Activated T-helper 1 cell treated with anti-CD3 and anti-CD28 coated beads, Interleukin-12 subunit alpha, Interleukin-12 subunit beta, Interleukin-2, Interleukin-4 antibody, amounts not matched to agents 30 ng/mL and 10 ng/mL and 1 ng/mL, durations not matched to agents 14 hours and 24 hours and 36 hours (primary cell): ENCODE data around the gene CNOT2. TPM values are rescaled to one million over a fixed set of nuclear protein-coding genes. Genes with fewer than 3 reads are reported as not detected.
A peak's percentile ranks its signal among the peaks of the same experiment; 100 is the strongest.
"Not testable (repeated sequence)": the region's sequence is repeated elsewhere in the genome, so short reads cannot be mapped to it uniquely, and the experiment has no call there.

Experiments used
- DNase-seq: peaks from one replicate; pipeline ENCODE4 v3.0.0; 2021; ENCODE audit warnings: low spot score
- H3K27ac Mint-ChIP-seq: one replicate; pipeline ENCODE4 v1.8.0; 2021; ENCODE audit warnings: mild to moderate bottlenecking, mixed read lengths
- H3K27me3 Mint-ChIP-seq: one replicate; pipeline ENCODE4 v1.8.0; 2022; ENCODE audit warnings: mild to moderate bottlenecking, moderate library complexity, mixed read lengths; ENCODE audit not compliant: insufficient read depth
- H3K36me3 Mint-ChIP-seq: one replicate; pipeline ENCODE4 v1.8.0; 2021; ENCODE audit warnings: low read depth, mixed read lengths
- H3K4me1 Mint-ChIP-seq: one replicate; pipeline ENCODE4 v1.8.0; 2021; ENCODE audit warnings: low read depth, mixed read lengths
- H3K4me3 Mint-ChIP-seq: one replicate; pipeline ENCODE4 v1.8.0; 2021; ENCODE audit warnings: mild to moderate bottlenecking, moderate library complexity, mixed read lengths
- H3K9me3 Mint-ChIP-seq: one replicate; pipeline ENCODE4 v1.8.0; 2021; ENCODE audit warnings: mixed read lengths
- intact Hi-C: fragments of 100-400 bp; cut with micrococcal nuclease; formaldehyde crosslinking; loops from one replicate; pipeline ENCODE4 v1.15.1; 2024
- total RNA-seq: library from RNA; stranded (reverse); gene quantifications from 2 replicates; pipeline ENCODE4 v1.2.3, GENCODE V29; 2022

CNOT2 gene
- total RNA-seq, 1 donor from 2014 or later = 69.0 TPM

DNA sequence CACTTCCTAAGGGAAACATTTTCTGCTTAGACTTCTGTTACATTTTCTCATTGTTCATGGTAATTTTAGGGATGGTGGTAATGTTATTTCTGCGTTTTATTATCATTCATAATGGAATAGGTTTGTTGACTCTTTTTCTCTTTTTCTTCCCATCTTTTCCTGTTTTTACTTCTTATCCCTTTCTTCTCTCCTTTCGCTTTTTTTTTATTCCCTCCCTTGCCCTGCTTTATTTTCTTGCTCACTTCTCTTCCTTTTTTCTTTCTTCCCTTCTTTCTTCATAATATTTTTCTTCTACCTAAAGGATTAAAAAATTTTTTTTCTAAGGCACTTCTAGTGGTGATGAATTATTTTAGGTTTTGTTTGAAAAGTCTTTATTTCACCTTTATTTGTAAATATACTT is 45.6 kb downstream of the CNOT2 start:
- Mint-ChIP-seq H3K4me3 (no peak overlapping the region), H3K9me3 (no peaks in the 10 kb centered on the region), H3K36me3 (peaks cover 25% of the 10 kb centered on the region), H3K27ac (peak overlapping the region; percentile 27), H3K27me3 (no peaks in the 10 kb centered on the region), H3K4me1 (peaks cover 6% of the 10 kb centered on the region)
- intact Hi-C loops = loop anchor here (5.0 kb wide), 1 partner anchor 47 kb away; the partner anchor contains the start of gene CNOT2
- no peak for DNase-seq

DNA sequence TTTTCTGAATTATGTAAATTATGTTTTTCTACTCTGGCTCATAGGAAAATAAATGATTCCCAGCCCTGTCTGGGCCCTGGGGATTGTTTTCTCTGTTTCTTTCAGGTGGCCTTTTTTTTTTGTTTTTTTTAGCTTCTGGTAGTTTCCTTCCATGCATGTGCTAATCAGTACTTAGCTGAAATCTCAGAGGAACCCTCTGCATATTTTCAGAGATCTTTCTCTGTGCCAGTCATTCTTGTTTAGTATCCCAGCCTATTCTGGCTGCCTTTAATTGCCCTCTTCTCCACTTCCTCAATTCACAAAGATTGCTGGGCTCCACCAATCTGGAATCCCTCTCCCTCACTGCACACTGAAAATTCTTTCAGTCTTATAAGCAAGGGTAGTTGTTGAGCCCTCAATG is 46.9 kb downstream of the CNOT2 start:
- Mint-ChIP-seq H3K4me1 (peaks cover 6% of the 10 kb centered on the region), H3K4me3 (no peak overlapping the region), H3K27me3 (no peaks in the 10 kb centered on the region), H3K27ac (no peak overlapping the region), H3K9me3 (no peaks in the 10 kb centered on the region), H3K36me3 (peaks cover 33% of the 10 kb centered on the region)
- DNase-seq = no peak
- intact Hi-C loops = no loop called here

DNA sequence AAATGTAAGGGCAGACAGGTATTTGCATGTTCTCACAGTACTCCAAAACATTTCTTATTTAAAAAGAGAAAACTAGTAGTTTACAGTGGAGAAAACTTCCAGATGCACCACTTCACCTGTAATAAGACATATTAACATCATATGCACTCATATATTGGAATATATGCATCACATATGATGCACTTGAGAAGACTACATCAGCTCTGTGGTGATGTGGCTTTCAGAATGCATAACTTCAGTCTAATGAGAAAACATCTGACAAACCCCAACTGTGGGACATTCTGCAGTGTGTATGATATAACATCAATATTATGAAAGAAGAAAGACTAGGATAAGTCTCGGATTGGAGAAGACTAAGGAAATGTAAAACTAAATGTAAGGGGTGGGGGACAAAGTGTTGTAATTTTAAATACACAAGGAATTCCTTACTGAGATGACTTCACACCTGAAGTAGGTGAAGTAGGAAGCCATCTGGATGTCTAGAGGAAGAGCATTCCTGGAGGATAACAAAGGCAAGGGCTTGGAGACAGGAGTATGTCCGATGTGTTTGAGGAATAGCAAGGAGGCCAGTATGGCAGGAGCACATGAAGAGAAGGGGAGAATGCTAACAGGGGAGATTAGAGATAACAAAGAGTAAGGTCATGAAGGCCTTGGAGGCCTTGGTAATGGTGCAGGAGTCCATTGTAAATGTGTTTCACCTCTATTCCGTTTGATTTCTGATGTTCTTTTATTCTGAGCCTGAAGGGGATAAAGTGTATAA is 49.0 kb downstream of the CNOT2 start:
- Mint-ChIP-seq H3K27ac (no peak overlapping the region), H3K4me3 (no peak overlapping the region), H3K9me3 (no peaks in the 10 kb centered on the region), H3K36me3 (peaks cover 25% of the 10 kb centered on the region), H3K27me3 (no peaks in the 10 kb centered on the region), H3K4me1 (peaks cover 6% of the 10 kb centered on the region)
- no peak for DNase-seq
- intact Hi-C loops = no loop called here

DNA sequence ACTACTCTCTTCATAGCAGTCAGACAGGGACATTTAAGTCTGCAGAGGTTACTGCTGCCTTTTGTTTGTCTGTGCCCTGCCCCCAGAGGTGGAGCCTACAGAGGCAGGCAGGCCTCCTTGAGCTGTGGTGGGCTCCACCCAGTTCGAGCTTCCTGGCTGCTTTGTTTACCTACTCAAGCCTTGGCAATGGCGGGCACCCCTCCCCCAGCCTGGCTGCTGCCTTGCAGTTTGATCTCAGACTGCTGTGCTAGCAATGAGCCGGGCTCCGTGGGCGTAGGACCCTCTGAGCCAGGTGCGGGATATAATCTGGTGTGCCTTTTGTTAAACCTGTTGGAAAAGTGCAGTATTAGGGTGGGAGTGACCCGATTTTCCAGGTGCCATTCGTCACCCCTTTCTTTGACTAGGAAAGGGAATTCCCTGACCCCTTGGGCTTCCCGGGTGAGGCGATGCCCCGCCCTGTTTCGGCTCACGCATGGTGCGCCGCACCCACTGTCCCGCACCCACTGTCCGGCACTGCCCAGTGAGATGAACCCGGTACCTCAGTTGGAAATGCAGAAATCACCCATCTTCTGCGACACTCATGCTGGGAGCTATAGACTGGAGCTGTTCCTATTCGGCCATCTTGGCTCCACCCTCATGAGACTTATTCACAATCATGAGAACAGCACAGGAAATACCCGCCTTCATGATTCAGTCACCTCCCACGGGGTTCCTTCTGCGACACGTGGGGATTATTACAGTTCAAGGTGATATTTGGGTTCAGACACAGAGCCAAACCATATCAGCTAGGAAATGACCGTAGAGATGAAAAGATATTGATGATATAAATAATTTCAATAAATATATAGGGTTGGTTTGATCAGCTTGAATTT is 61.7 kb downstream of the CNOT2 start:
- H3K27me3 Mint-ChIP-seq, DNase-seq, H3K9me3 Mint-ChIP-seq: not testable (repeated sequence)
- H3K27ac Mint-ChIP-seq = peak overlapping the region; percentile 71
- peak overlapping the region; percentile 26 for H3K4me3 Mint-ChIP-seq
- intact Hi-C loops = loop anchor here (5.0 kb wide), 1 partner anchor 63 kb away; the partner anchor contains the start of gene CNOT2
- peaks cover 24% of the 10 kb centered on the region for H3K36me3 Mint-ChIP-seq
- peaks cover 28% of the 10 kb centered on the region for H3K4me1 Mint-ChIP-seq

DNA sequence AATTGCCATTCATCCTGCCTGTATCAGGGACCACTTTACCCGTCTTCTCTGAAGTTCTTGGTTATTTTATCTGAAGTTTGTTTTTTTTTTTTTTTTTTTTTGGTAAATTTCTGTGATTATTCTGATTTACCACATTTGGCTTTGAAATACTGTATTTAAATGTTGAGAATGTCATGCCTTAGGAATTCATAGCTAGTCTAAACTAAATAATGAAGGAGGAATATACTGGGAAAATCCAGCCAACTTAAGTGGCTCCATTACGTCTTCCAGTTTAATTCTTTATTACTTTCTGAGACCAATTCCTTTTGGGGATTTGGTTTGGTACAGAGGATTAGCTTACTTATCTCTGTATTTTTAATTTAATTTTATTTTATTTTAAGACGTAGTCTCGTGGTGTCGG is 62.6 kb downstream of the CNOT2 start:
- DNase-seq = no peak
- Mint-ChIP-seq H3K27ac (no peak overlapping the region), H3K4me1 (peaks cover 28% of the 10 kb centered on the region), H3K9me3 (peaks cover 5% of the 10 kb centered on the region), H3K4me3 (no peak overlapping the region), H3K27me3 (no peaks in the 10 kb centered on the region), H3K36me3 (peaks cover 28% of the 10 kb centered on the region)
- intact Hi-C loops = loop anchor here (5.0 kb wide), 1 partner anchor 63 kb away; the partner anchor contains the start of gene CNOT2

DNA sequence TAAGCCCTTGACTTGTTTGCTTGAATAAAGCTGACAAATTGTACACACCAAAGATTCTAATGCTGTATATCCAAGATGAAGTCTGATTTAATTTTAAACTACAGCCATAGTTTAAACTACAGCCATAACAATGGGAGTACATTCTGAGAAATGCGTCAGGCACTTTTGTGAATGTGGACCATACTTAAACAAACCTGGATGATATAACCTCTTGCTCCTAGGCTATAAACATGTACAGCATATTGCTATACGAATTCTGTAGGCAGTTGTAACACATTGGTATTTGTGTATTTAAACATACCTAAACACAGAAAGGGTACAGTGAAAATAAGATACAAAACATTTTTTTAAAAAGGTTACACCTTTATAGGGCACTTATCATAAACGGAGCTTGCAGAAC is 63.4 kb downstream of the CNOT2 start:
- peaks cover 5% of the 10 kb centered on the region for H3K9me3 Mint-ChIP-seq
- H3K27me3 Mint-ChIP-seq = no peaks in the 10 kb centered on the region
- no peak for DNase-seq
- peaks cover 28% of the 10 kb centered on the region for H3K4me1 Mint-ChIP-seq
- intact Hi-C loops = loop anchor here (5.0 kb wide), 1 partner anchor 64 kb away; the partner anchor contains the start of gene CNOT2
- peaks cover 27% of the 10 kb centered on the region for H3K36me3 Mint-ChIP-seq
- H3K4me3 Mint-ChIP-seq = no peak overlapping the region
- H3K27ac Mint-ChIP-seq = no peak overlapping the region

DNA sequence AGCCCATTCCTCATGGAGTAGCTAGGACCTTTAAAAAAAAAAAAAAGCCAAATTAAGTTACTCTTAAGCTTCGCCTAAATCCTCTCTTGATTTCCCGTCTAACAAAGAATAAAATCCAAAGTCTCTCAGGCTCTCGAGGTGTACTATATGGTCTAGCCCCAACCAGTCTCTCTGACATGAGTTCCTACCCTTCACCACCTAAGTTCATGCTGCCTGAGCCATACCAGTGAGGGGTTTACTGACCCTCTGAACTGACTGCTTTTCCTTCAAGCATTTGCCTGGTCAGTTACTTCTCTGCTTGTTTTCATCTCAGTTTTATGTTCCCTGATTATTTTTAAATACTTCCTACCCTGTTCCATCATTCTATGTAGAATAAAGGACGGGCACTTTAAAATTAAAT is 64.6 kb downstream of the CNOT2 start:
- H3K27me3 Mint-ChIP-seq = no peaks in the 10 kb centered on the region
- H3K27ac Mint-ChIP-seq = no peak overlapping the region

DNA sequence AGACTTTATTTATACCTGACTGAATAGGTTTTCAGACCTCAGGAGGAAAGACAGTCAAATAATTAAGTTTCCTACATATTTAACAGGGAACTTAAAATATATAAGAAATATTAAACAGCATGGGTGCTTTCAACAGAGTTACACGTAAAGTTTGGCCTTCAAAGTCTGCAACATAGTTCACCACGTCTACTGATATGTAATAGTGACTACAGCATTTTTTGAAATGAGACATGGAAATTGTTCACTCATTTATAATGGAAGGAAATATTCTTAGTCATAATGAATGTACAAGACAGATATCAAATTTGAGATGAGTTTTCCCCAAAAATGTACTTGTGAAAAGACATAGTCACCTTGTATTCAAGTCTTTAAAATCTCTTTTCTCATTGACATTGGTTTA is 66.1 kb downstream of the CNOT2 start:
- peaks cover 18% of the 10 kb centered on the region for H3K36me3 Mint-ChIP-seq
- peaks cover 22% of the 10 kb centered on the region for H3K4me1 Mint-ChIP-seq
- H3K27me3 Mint-ChIP-seq = no peaks in the 10 kb centered on the region
- no peak for DNase-seq
- H3K9me3 Mint-ChIP-seq = no peaks in the 10 kb centered on the region
- H3K27ac Mint-ChIP-seq = no peak overlapping the region
- no peak overlapping the region for H3K4me3 Mint-ChIP-seq
- intact Hi-C loops = loop anchor here (5.0 kb wide), 1 partner anchor 67 kb away; the partner anchor contains the start of gene CNOT2

More for the DNA sequence above, 64.6 kb downstream of the CNOT2 start:
- Mint-ChIP-seq H3K9me3 (peaks cover 5% of the 10 kb centered on the region), H3K36me3 (peaks cover 28% of the 10 kb centered on the region), H3K4me3 (no peak overlapping the region), H3K4me1 (peaks cover 28% of the 10 kb centered on the region)
- intact Hi-C loops = loop anchor here (5.0 kb wide), 1 partner anchor 66 kb away; the partner anchor contains the start of gene CNOT2
- no peak for DNase-seq

DNA sequence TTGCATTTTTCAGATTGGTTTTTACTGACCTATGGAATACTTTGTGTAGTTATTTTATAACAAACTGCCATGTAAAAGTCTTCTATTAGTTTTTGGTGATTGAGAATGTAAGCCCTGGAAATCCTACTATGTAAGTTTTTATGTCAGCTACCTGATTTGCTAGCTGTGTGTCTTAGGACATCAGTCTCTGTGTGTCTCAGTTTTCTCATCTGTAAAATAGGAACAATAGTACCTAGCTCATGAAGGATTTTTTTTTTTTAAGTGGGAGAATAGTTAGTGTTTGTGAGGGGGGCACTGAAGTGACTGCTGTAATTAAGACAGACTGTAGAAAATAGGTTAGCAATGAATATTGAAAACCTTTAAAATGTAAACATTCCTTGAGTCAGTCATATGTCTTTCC is 70.9 kb downstream of the CNOT2 start:
- intact Hi-C loops = no loop called here

DNA sequence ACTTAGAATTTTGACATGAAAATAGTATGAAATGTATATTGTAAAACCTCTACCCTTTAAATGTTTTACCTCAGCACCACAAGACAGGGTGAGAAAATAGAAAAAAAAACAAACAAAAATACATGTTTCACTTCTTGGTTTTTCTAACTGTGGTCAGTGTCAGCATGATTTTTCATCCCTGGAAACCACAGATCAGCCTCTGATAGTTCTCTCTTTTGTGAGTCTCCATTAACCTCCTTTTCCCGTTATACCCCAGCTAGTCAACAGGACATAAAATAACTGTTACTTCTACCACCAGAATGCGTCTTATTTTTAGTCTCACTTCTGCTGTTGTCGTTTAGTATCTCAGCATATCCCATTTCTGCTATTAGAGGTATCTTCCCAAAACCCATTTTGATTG is 74.5 kb downstream of the CNOT2 start:
- intact Hi-C loops = no loop called here
- Mint-ChIP-seq H3K4me3 (no peak overlapping the region), H3K27ac (peak overlapping the region; percentile 15), H3K27me3 (no peaks in the 10 kb centered on the region), H3K9me3 (no peaks in the 10 kb centered on the region), H3K36me3 (peaks cover 7% of the 10 kb centered on the region), H3K4me1 (peaks cover 17% of the 10 kb centered on the region)
- no peak for DNase-seq

More for the DNA sequence above, 70.9 kb downstream of the CNOT2 start:
- no peaks in the 10 kb centered on the region for H3K27me3 Mint-ChIP-seq
- no peak overlapping the region for H3K4me3 Mint-ChIP-seq
- peaks cover 17% of the 10 kb centered on the region for H3K4me1 Mint-ChIP-seq
- H3K9me3 Mint-ChIP-seq = no peaks in the 10 kb centered on the region
- no peak for DNase-seq
- H3K36me3 Mint-ChIP-seq = peaks cover 15% of the 10 kb centered on the region
- H3K27ac Mint-ChIP-seq = no peak overlapping the region

DNA sequence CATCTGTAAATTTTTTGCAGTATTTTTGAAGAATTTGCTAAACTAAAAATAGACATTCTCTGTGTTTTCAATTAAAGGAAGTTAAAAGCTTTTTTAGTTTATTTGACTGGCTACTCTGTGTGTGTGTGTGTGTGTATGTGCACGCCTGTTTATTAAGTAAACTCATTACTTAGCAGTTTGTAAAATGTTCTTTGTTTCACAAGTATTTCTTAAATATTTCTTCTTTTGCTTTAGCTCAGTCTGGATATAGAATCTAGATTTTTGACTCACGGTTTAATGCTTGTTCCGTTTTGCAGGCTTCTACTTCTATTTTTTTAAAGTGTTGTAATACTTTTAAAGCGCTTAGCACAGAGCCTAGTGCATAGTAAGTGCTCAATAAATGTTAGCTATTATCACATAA is 76.4 kb downstream of the CNOT2 start:
- Mint-ChIP-seq H3K27ac (no peak overlapping the region), H3K4me3 (no peak overlapping the region)

GRCh38 chr12:70321191-70321590 is 78.0 kb downstream of the CNOT2 start:
- Mint-ChIP-seq H3K27ac (no peak overlapping the region), H3K27me3 (no peaks in the 10 kb centered on the region), H3K36me3 (peaks cover 13% of the 10 kb centered on the region), H3K9me3 (no peaks in the 10 kb centered on the region), H3K4me3 (no peak overlapping the region), H3K4me1 (peaks cover 13% of the 10 kb centered on the region)
- DNase-seq = no peak
- intact Hi-C loops = no loop called here

More for the DNA sequence above, 76.4 kb downstream of the CNOT2 start:
- no peak for DNase-seq
- no peaks in the 10 kb centered on the region for H3K27me3 Mint-ChIP-seq
- intact Hi-C loops = no loop called here
- peaks cover 13% of the 10 kb centered on the region for H3K4me1 Mint-ChIP-seq
- H3K36me3 Mint-ChIP-seq = peaks cover 13% of the 10 kb centered on the region
- H3K9me3 Mint-ChIP-seq = no peaks in the 10 kb centered on the region

GRCh38 chr12:70327541-70327940 is 84.3 kb downstream of the CNOT2 start:
- H3K27me3 Mint-ChIP-seq = no peaks in the 10 kb centered on the region
- intact Hi-C loops = no loop called here
- no peak overlapping the region for H3K27ac Mint-ChIP-seq
- H3K9me3 Mint-ChIP-seq = peaks cover 5% of the 10 kb centered on the region
- DNase-seq = no peak
- peaks cover 5% of the 10 kb centered on the region for H3K4me1 Mint-ChIP-seq
- no peak overlapping the region for H3K4me3 Mint-ChIP-seq
- H3K36me3 Mint-ChIP-seq = peaks cover 25% of the 10 kb centered on the region
